ENCODE data around the gene CA6. TPM values are rescaled to one million over a fixed set of nuclear protein-coding genes. Genes with fewer than 3 reads are reported as not detected.
A peak's percentile ranks its signal among the peaks of the same experiment; 100 is the strongest.

CA6 gene
- total and polyA plus RNA-seq, 2 experiments from 2014 or later = not detected

GRCh38 chr1:8981169-8981568 is 35.5 kb downstream of the CA6 start:
- H3K4me1 ChIP-seq (ENCODE audit: low read depth) = no peaks in the 10 kb centered on the region
- no peak overlapping the region for H3K27ac ChIP-seq
- no peaks in the 10 kb centered on the region for H3K27me3 ChIP-seq
- no peaks in the 10 kb centered on the region for H3K9me3 ChIP-seq (ENCODE audit: low read depth)
- no peak overlapping the region for H3K4me3 ChIP-seq
- DNase-seq (ENCODE audit: low read depth in 1 of 2, low spot score in 1 of 2) = no peak
- TF ChIP-seq CTCF (IDR thresholded peaks at IDR 0.05; ENCODE audit: low read depth, low read length) = no peak
- H3K36me3 ChIP-seq = no peaks in the 10 kb centered on the region

DNA sequence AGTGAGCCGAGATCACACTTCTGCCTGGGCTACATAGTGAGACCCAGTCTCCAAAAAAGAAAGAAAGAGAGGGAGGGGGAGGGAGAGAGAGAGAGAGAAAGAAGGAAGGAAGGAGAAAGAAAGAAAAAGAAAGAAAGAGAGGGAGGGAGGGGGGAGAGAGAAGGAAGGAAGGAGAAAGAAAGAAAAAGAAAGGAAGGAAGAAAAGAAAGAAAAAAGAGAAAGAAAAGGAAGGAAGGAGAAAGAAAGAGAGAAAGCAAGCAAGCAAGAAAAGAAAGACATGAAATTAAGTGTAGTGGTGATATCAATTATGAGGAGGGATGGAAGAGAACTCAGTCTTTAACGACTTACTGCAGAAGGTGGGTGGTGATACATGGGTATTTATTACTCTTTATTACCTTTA is 38.5 kb downstream of the CA6 start:
- Histone ChIP-seq H3K27me3 (no peaks in the 10 kb centered on the region), H3K4me3 (no peak overlapping the region), H3K4me1 (ENCODE audit: low read depth) (peaks cover 3% of the 10 kb centered on the region), H3K27ac (no peak overlapping the region), H3K36me3 (no peaks in the 10 kb centered on the region), H3K9me3 (ENCODE audit: low read depth) (no peaks in the 10 kb centered on the region)
- DNase-seq (ENCODE audit: low read depth in 1 of 2, low spot score in 1 of 2) = no peak
- TF ChIP-seq CTCF (IDR thresholded peaks at IDR 0.05; ENCODE audit: low read depth, low read length) = no peak

DNA sequence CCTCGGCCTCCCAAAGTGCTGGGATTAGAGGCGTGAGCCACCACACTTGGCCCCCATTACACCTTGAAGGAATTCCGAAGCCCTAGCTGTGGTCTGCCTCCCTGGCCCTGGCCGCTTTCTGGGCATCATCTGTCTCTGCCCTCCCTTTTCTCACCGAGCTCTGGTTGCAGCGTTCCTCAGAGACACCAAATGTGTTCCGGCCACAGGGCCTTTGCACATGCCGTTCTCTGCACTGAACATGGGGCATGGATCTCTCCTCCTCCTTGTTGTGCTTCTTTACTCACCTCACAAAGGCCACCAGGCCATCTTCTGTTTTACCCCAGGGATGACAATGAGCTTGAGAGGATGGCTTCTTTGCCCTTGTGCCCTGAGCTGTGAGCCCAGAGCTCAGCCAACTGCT is 39.3 kb downstream of the CA6 start:
- no peak overlapping the region for H3K27ac ChIP-seq
- H3K27me3 ChIP-seq = no peaks in the 10 kb centered on the region
- H3K36me3 ChIP-seq = no peaks in the 10 kb centered on the region
- H3K4me1 ChIP-seq (ENCODE audit: low read depth) = peaks cover 3% of the 10 kb centered on the region
- H3K4me3 ChIP-seq = no peak overlapping the region
- no peak for TF ChIP-seq CTCF (IDR thresholded peaks at IDR 0.05; ENCODE audit: low read depth, low read length)
- no peak for DNase-seq (ENCODE audit: low read depth in 1 of 2, low spot score in 1 of 2)
- no peaks in the 10 kb centered on the region for H3K9me3 ChIP-seq (ENCODE audit: low read depth)

GRCh38 chr1:8985915-8986813 is 40.5 kb downstream of the CA6 start:
- Histone ChIP-seq H3K9me3 (ENCODE audit: low read depth) (no peaks in the 10 kb centered on the region), H3K4me1 (ENCODE audit: low read depth) (peaks cover 3% of the 10 kb centered on the region), H3K36me3 (no peaks in the 10 kb centered on the region), H3K27ac (no peak overlapping the region), H3K4me3 (no peak overlapping the region), H3K27me3 (no peaks in the 10 kb centered on the region)
- DNase-seq (ENCODE audit: low read depth in 1 of 2, low spot score in 1 of 2) = peak in 1 of 2 donors; percentile 96
- no peak for TF ChIP-seq CTCF (IDR thresholded peaks at IDR 0.05; ENCODE audit: low read depth, low read length)

DNA sequence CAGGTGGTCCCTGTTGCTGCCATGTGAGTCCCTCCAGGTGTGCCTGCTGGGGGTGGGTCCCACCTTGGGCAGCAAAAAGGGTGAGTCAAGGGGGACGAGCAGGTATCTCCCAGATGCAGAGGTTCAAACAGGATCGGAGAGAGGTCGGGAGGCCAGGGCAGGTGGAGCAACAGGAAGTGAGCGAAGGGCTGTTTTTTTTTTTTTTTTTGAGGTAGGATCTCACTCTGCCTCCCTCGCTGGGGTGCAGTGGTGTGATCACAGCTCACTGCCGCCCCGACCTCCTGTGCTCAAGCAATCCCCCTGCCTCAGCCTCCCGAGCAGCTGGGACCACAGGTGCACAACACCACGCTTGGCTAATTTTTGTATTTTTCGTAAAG is 41.1 kb downstream of the CA6 start:
- H3K9me3 ChIP-seq (ENCODE audit: low read depth) = no peaks in the 10 kb centered on the region
- no peak overlapping the region for H3K27ac ChIP-seq
- peaks cover 3% of the 10 kb centered on the region for H3K4me1 ChIP-seq (ENCODE audit: low read depth)
- H3K36me3 ChIP-seq = no peaks in the 10 kb centered on the region
- TF ChIP-seq CTCF (IDR thresholded peaks at IDR 0.05; ENCODE audit: low read depth, low read length) = no peak
- no peak for DNase-seq (ENCODE audit: low read depth in 1 of 2, low spot score in 1 of 2)
- H3K27me3 ChIP-seq = no peaks in the 10 kb centered on the region
- no peak overlapping the region for H3K4me3 ChIP-seq

Data from cardiac muscle cell (in vitro differentiated cells and primary cell).